HCT116 (cell line): ENCODE results near the gene NMRAL1.

Experiments used
- CTCF ChIP-seq, 3 experiments: fragments of 200-600 bp in 1 of 3; sonication (generic) in 1 of 3; IDR thresholded peaks in 2 of 3; conservative IDR thresholded peaks in 1 of 3; 2 replicates each; pipeline ENCODE4 v1.5.1; 2012 to 2017; ENCODE audit warnings: low read depth in 2 of 3, low read length in 2 of 3, antibody characterized with exemption in 1 of 3, borderline replicate concordance in 1 of 3, control low read depth in 1 of 3, mild to moderate bottlenecking in 1 of 3, mixed read lengths in 1 of 3, mixed run types in 1 of 3, moderate library complexity in 1 of 3; ENCODE audit not compliant: insufficient read depth in 1 of 3
- EZH2 ChIP-seq: fragments of 200-600 bp; sonication (generic); IDR thresholded peaks from 2 replicates; pipeline ENCODE4 v1.6.1; 2017; ENCODE audit warnings: antibody characterized with exemption, mixed run types
- EZH2phosphoT487 ChIP-seq: fragments of 200-600 bp; IDR thresholded peaks from 2 replicates; pipeline ENCODE4 v1.6.1; 2018; ENCODE audit warnings: antibody characterized with exemption, borderline replicate concordance
- JUND ChIP-seq: IDR thresholded peaks from 2 replicates; pipeline ENCODE4 v1.6.1; 2012
- POLR2A ChIP-seq: IDR thresholded peaks from 2 replicates; pipeline ENCODE4 v1.7.0; 2011; ENCODE audit warnings: borderline replicate concordance; ENCODE audit not compliant: insufficient read depth, insufficient read length; ENCODE audit errors: extremely low read depth
- SIN3A ChIP-seq: IDR thresholded peaks from 2 replicates; pipeline ENCODE4 v1.6.1; 2012; ENCODE audit warnings: low read depth
- ZNF274 ChIP-seq: fragments of 200-500 bp; sonication (Bioruptor generic); IDR thresholded peaks from 2 replicates; pipeline ENCODE4 v1.6.1; 2014; ENCODE audit warnings: mild to moderate bottlenecking, low read depth, low read length, inconsistent platforms

- TF ChIP-seq SIN3A (no peak), JUND (no peak), CTCF (IDR thresholded peaks at IDR 0.05 in 2 of 3, conservative IDR thresholded peaks at IDR 0.05 in 1 of 3; ENCODE audit: borderline replicate concordance in 1 of 3, insufficient read depth in 1 of 3, low read depth in 2 of 3, low read length in 2 of 3) (no peak), ZNF274 (no peak), POLR2A (no peak), EZH2phosphoT487 (no peak), EZH2 (no peak)
Measured at GRCh38 chr16:4488499-4488967, 14.1 kb upstream of the NMRAL1 start.
